SHP77 (cell line): ENCODE measurements around the gene ADGRB3.
"Not testable (repeated sequence)": the region's sequence is repeated elsewhere in the genome, so short reads cannot be mapped to it uniquely, and the experiment has no call there.

ENCODE experiments used
- DNase-seq, 2 experiments: peaks; one replicate each; lab custom pipeline; 2025; lab: John Stamatoyannopoulos, UW

ADGRB3 gene

DNA sequence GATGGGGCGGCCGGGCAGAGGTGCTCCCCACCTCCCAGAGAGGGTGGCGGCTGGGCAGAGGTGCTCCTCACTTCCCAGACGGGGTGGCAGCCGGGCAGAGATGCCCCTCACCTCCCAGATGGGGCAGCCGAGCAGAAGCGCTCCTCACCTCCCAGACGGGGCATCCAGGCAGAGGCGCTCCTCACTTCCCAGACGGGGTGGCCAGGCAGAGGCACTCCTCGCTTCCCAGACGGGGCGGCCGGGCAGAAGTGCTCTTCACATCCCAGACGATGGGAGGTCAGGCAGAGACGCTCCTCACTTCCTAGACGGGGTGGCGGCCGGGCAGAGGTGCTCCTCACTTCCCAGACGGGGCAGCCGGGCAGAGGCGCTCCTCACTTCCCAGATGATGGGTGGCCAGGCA is 798.0 kb downstream of the ADGRB3 start:
- DNase-seq, result not testable (repeated sequence)

DNA sequence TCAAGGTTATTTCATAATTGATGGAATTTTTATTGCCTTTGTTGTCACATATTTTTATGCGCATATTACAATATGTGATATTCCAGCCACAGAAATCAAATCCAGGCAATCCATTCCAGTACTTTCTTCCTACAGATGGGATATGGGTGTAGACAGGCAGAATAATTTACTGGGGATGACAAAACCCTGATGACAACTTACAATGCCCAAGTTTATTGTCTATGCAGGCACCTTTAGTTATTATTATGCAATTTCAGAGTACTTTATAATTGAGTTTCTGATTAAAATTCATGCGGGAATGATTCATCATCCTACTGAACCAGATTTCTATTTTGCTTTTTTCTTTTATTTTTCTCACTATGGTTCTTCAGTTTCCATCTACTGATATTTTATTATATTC is 803.0 kb downstream of the ADGRB3 start:
- DNase-seq, result no peak
